Measurements from ENCODE around the gene IQGAP3.
A peak's percentile ranks its signal among the peaks of the same experiment; 100 is the strongest.
"Not testable (repeated sequence)": the region's sequence is repeated elsewhere in the genome, so short reads cannot be mapped to it uniquely, and the experiment has no call there.

The IQGAP3 gene

DNA sequence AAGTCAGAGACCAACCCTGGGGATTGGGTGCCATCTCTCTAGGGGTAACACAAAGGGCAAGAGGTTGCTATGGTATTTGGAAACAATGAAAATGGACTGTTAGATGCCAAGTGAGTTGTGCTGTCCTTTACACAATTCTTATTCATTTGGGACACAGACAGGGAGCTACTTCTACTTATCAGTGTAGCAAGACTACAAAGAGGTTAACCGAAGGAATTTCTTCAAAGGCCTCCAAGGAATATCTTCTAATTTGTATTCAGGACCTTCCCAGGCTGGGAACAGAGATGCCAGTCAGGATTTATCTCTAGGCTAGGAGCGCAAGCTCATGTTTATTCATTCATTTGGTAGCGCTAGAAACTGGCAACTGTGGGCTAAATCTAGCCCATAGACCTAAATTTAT lies 21.8 kb upstream of the IQGAP3 start:
- DNase-seq: no peak

- no peak for DNase-seq
Observed at GRCh38 chr1:156593661-156593989, 21.3 kb upstream of the IQGAP3 start.

DNA sequence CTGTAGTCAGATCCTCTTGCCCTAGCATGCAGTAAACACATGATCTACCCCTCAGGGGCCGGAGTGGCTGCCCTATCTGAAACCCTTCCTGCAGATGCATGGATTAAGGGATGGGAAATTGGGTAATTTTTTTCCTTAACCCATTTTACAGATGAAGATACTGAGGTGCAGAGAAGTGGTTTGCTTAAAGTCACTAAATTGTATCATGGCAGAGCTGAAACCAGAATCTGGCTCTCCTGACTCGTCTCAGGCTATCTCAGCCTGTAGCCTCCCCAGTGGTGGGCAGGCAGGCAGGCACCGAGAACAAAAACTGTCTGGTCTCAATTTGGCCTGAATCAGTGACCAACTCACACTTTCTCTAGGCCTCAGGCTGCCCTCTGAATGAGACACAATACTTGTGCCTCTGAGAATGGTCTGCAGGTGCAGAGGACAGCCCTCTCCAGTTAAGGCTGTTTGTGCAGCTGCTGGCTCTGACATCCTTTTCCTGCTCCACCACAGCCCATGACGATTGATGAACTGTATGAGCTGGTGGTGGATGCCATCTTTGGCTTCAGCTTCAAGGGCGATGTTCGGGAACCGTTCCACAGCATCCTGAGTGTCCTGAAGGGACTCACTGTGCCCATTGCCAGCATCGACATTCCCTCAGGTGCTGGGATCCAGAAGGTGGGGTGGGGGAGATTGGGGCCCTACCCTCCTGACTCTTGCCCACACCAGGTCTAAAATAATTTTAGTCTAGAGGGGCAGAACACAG lies 20.7 kb upstream of the IQGAP3 start:
- DNase-seq: no peak

DNA sequence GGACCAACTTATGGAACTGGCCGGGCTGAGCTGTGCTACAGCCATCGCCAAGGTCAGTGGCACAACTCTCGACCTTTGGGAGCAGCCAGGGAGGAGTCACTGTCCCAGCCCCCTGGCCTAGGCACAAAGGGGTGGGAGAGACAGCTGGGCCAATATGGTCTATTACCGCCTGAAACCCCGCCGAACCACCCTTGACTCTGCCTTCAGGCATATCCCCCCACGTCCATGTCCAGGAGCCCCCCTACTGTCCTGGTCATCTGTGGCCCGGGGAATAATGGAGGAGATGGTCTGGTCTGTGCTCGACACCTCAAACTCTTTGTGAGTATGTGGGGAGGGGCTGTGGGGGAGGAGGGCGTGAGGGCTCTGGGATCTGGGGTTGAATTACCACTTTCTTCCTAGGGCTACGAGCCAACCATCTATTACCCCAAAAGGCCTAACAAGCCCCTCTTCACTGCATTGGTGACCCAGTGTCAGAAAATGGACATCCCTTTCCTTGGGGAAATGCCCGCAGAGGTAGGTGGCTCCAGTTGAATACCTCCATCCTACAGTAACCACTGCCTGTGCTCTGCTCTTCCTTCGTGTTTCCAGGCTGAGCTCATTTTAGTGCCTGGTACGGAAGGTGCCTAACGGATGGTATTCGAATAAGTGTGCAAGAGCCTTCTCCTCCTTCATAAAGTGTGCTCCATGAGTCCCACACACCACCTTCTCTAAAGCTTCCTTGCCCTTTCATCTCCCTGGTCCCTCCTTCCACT lies 20.0 kb upstream of the IQGAP3 start:
- DNase-seq: no peak

- peak; percentile 37 for DNase-seq
Observed at GRCh38 chr1:156591432-156592157, 19.2 kb upstream of the IQGAP3 start, which contains the start of gene NAXE. TSS of gene NAXE (plus strand) at chr1:156591776. CDS start at chr1:156591805, 29 bp downstream.

- no peak for DNase-seq
Observed at GRCh38 chr1:156591181-156591431, 18.7 kb upstream of the IQGAP3 start.

- DNase-seq: no peak
Observed at GRCh38 chr1:156590326-156591180, 18.2 kb upstream of the IQGAP3 start.

- no peak for DNase-seq
Observed at GRCh38 chr1:156589546-156589945, 17.2 kb upstream of the IQGAP3 start.

DNA sequence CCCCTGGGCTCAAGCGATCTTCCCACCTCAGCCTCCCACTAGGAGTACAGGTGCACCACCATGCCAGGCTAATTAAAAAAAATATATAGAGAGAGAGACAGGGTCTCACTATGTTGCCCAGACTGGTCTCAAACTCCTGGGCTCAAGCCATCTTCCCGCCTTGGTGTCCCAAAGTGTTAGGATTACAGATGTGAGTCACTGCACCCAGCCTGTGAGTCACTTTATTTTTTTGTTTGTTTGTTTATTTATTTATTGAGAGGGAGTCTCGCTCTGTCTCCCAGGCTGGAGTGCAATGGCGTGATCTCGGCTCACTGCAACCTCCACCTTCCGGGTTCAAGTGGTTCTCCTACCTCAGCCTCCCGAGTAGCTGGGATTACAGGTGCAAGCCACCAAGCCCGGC lies 15.6 kb upstream of the IQGAP3 start:
- DNase-seq: not testable (repeated sequence)

DNA sequence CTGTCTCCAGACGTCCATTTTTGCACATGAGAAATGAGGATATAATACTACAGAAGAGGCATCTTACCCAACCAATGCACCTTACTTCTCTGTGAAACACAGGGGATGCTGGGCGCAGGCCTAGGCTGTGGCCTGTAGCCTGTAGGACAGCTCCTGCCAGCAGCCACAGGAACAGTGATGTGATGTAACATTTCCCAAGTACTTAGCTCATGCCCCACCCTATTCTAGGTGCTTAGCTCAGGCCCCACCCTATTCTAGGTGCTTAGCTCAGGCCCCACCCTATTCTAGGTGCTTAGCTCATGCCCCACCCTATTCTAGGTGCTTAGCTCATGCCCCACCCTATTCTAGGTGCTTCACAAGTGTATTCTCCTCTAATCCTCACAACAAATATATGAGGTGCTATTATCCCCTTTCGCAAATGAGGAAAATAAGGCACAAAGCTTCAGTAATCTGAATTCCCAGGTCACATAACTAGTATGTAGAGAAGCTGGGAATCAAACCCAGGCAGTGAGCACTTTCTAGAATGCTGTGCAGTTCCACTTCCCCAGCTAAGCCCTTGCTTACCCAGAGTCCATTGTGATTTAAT lies 14.6 kb upstream of the IQGAP3 start:
- no peak for DNase-seq

GRCh38 chr1:156586323-156586722 lies 14.0 kb upstream of the IQGAP3 start:
- DNase-seq: no peak

DNA sequence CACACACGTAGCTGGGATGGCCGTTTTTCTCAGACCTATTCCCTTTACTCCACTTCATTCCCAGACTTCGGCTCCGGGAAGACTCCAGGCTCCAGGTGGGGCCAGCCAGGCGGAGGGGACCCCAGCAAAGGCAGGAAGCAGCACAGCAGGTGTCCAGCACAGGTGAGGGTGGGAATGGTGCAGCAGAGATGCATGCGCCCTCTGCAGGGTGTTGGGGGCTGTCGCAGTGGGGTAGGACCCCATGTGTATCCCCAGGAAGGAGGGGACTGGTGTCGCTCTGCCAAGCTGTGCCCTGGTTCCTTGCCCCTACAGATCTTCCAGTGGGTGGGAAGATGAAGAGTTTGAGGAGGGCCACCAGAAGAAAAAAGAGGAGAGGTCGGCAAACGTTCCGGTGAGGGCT lies 12.4 kb upstream of the IQGAP3 start:
- DNase-seq: no peak

- DNase-seq: peak; percentile 73
Observed at GRCh38 chr1:156583821-156584622, 11.7 kb upstream of the IQGAP3 start.

DNA sequence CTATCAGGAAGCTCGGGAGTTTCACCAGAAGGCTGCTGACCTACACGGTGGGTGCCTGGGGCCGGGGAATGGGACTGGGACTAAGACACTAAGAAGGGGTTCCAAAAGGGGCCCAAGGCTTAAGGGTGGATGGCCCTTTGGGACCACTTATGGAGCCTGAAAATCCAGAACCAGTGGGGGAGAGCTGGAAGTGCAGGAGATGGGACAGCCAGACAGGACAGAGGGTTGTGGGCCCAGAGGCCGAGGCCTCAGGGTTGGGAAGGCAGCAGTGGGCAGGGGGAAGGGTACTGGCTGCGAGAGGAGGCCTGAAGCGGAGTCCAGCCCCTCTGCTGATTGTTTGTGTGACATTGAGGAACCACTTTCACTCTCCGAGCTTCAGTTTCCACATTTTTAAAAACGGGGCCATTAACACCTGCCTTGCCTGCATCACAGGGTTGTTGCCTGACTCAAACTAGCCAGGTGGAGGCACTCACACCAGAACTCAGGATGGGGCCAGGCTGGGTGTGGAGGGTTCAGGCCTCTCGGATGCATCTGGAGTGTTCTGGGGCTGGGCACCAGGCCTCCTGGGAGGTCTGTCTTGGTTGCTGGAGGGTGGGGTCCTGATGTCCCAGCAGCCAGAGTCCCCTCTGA lies 10.1 kb upstream of the IQGAP3 start:
- DNase-seq: no peak

DNA sequence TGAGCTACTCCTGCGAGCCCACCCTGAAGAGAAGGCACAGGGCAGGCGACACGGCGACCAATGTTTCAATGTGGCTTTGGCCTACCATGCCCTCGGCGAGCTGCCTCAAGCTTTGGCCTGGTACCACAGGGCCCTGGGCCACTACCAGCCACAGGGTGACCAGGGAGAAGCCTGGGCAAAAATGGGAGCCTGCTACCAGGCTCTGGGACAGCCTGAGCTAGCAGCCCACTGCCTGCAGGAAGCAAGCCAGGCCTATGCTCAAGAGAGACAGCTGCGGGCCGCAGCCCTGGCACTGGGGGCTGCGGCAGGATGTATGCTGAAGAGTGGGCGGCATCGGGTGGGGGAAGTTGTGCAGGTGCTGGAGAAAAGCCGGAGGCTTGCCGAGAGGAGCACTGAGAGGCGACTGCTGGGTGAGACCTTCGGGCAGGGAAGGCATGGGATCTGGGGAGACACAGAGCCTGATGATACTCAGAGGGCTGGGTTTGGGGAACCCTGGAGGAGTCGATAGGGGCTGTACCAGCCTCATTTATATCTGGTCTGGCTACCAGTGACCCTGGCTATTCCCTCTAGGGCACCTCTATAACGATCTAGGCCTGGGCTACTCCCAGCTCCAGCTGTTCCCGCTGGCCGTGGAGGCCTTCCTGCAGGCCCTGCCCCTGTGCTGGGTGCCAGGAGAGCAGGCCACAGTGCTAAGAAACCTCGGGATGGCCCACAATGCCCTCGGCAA lies 9.5 kb upstream of the IQGAP3 start:
- DNase-seq: no peak

- no peak for DNase-seq
Observed at GRCh38 chr1:156579472-156579871, 7.1 kb upstream of the IQGAP3 start, which contains the start of gene TTC24. TSS of gene TTC24 (plus strand) at chr1:156579723. CDS start at chr1:156581365, 1,642 bp downstream.

DNA sequence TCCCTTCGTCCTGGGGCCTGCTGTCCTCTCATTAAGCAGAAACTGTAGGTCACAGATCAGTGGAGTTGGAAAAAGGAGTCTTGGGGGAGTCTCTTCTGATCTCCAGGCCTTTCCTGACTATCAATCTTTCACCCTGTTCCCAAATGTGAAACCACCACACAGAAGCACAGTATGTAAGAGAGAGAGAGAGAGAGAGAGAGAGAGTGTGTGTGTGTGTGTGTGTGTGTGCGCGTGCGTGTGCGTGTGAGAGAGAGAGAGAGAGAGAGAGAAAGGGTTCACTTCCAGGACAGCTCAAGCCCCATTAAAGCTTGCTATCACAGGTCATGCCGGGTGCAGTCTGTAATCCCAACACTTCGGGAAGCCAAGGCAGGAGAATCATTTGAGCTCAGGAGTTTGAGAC lies 5.7 kb upstream of the IQGAP3 start:
- no peak for DNase-seq

GRCh38 chr1:156577550-156577949 lies 5.2 kb upstream of the IQGAP3 start:
- DNase-seq: no peak

DNA sequence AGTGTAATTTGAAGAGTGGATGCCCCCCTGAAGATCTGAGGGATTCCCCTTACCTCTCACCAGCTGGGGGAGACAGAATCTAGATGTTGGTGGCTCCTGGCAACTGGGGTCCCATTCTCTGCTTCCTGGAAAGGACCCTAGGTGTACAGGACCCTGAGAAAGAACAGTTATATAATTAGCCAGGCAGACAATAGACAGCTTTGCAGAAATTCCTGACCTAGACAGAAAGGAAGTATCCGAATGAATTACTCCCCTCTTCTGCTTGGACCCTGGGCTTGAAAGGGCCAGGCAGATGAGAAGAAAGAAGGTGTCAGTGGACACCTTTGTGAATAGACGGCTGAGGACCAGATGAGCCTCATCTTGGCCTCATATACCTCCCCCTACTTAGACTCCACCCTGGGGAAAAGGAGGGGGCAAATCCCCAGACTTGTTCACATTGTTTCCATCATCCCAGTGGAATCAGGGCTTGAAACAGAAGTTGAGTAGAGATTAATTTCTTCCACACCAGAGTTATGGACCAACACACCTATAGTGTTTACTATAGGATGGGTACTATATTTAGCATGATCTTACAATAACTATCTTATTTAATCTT lies 1.8 kb upstream of the IQGAP3 start:
- DNase-seq: no peak

- no peak for DNase-seq
Observed at GRCh38 chr1:156572663-156573018, 276 bp upstream of the IQGAP3 start.
